Liver (tissue), 9 donors: ENCODE results near the gene RANBP3. TPM values are rescaled to one million over a fixed set of nuclear protein-coding genes. Genes with fewer than 3 reads are reported as not detected.
A peak's percentile ranks its signal among the peaks of the same experiment; 100 is the strongest.

Experiments
- DNase-seq: peaks from one replicate; pipeline ENCODE4 v3.0.0-alpha.2; 2017; ENCODE audit warnings: low spot score
- H3K27ac ChIP-seq, 2 donors: one replicate each; pipeline ENCODE4 v1.7.0; 2013; ENCODE audit warnings: inconsistent platforms in 2 of 2, low read length in 2 of 2, control low read depth in 1 of 2, low read depth in 1 of 2, mild to moderate bottlenecking in 1 of 2
- H3K27me3 ChIP-seq, 4 donors: one replicate each; pipeline versions ENCODE4 v1.6.1 to v1.7.0; 2013; ENCODE audit warnings: low read length in 3 of 4, inconsistent platforms in 1 of 4, mild to moderate bottlenecking in 1 of 4, moderate library complexity in 1 of 4; ENCODE audit not compliant: control insufficient read depth in 4 of 4, insufficient read depth in 4 of 4
- H3K36me3 ChIP-seq, 4 donors: one replicate each; pipeline versions ENCODE4 v1.6.1 to v1.7.0; 2013; ENCODE audit warnings: low read length in 3 of 4, mild to moderate bottlenecking in 3 of 4, low read depth in 1 of 4, moderate library complexity in 1 of 4; ENCODE audit not compliant: control insufficient read depth in 4 of 4, insufficient read depth in 3 of 4
- H3K4me1 ChIP-seq, 4 donors: one replicate each; pipeline versions ENCODE4 v1.6.1 to v1.7.0; 2013; ENCODE audit warnings: low read length in 3 of 4, mild to moderate bottlenecking in 3 of 4, moderate library complexity in 1 of 4; ENCODE audit not compliant: control insufficient read depth in 4 of 4, insufficient read depth in 4 of 4
- H3K4me3 ChIP-seq, 3 donors: one replicate each; pipeline versions ENCODE4 v1.6.1 to v1.7.0; 2013; ENCODE audit warnings: low read length in 3 of 3, control low read depth in 1 of 3, low read depth in 1 of 3, mild to moderate bottlenecking in 1 of 3
- H3K9ac ChIP-seq, 2 donors: one replicate each; pipeline ENCODE4 v1.7.0; 2013; ENCODE audit warnings: low read length in 2 of 2, mild to moderate bottlenecking in 2 of 2, moderate library complexity in 2 of 2, control low read depth in 1 of 2, low read depth in 1 of 2
- H3K9me3 ChIP-seq, 4 donors: one replicate each; pipeline versions ENCODE4 v1.6.1 to v1.7.0; 2013; ENCODE audit warnings: low read length in 3 of 4; ENCODE audit not compliant: control insufficient read depth in 4 of 4
- EGR1 ChIP-seq, 2 donors: IDR thresholded peaks; 2 replicates each; pipeline ENCODE4 v1.6.1; 2016 to 2018; ENCODE audit warnings: antibody characterized with exemption in 2 of 2, low read depth in 2 of 2
- FOXA2 ChIP-seq: IDR thresholded peaks from 2 replicates; pipeline ENCODE4 v1.6.1; 2016; ENCODE audit warnings: antibody characterized with exemption
- GABPA ChIP-seq, 2 donors: IDR thresholded peaks in 1 of 2; conservative IDR thresholded peaks in 1 of 2; 2 replicates each; pipeline ENCODE4 v1.6.1; 2016; ENCODE audit warnings: antibody characterized with exemption in 2 of 2, mild to moderate bottlenecking in 1 of 2, moderate library complexity in 1 of 2
- HNF4A ChIP-seq, 2 donors: conservative IDR thresholded peaks; 2 replicates each; pipeline ENCODE4 v1.6.1; 2016; ENCODE audit warnings: antibody characterized with exemption in 2 of 2, mild to moderate bottlenecking in 2 of 2
- HNF4G ChIP-seq: IDR thresholded peaks from 2 replicates; pipeline ENCODE4 v1.6.1; 2016; ENCODE audit warnings: antibody characterized with exemption
- JUND ChIP-seq, 2 donors: IDR thresholded peaks; 2 replicates each; pipeline ENCODE4 v1.6.1; 2016; ENCODE audit warnings: antibody characterized with exemption in 2 of 2
- NR2F2 ChIP-seq: IDR thresholded peaks from 2 replicates; pipeline ENCODE4 v1.6.1; 2016; ENCODE audit warnings: antibody characterized with exemption
- RAD21 ChIP-seq, 2 donors: IDR thresholded peaks; 2 replicates each; pipeline ENCODE4 v1.6.1; 2016; ENCODE audit warnings: antibody characterized with exemption in 2 of 2, mild to moderate bottlenecking in 2 of 2
- RXRA ChIP-seq, 2 donors: IDR thresholded peaks; 2 replicates each; pipeline ENCODE4 v1.6.1; 2017 to 2018; ENCODE audit warnings: antibody characterized with exemption in 2 of 2, mild to moderate bottlenecking in 1 of 2
- SP1 ChIP-seq: IDR thresholded peaks from 2 replicates; pipeline ENCODE4 v1.6.1; 2018; ENCODE audit warnings: antibody characterized with exemption, mild to moderate bottlenecking
- TAF1 ChIP-seq: conservative IDR thresholded peaks from 2 replicates; pipeline ENCODE4 v1.6.1; 2016; ENCODE audit warnings: antibody characterized with exemption, mild to moderate bottlenecking
- YY1 ChIP-seq: IDR thresholded peaks from 2 replicates; pipeline ENCODE4 v1.6.1; 2016; ENCODE audit warnings: antibody characterized with exemption, mild to moderate bottlenecking
- WGBS: extraction: QIAGEN DNeasy Blood & Tissue Kit; methylation state at CpG from one replicate; pipeline ENCODE4 v1.1.7; 2013; 5-methylcytosine and 5-hydroxymethylcytosine counted together
- polyA plus RNA-seq, 2 donors: library from polyadenylated mRNA; stranded (reverse) in 1 of 2; unstranded in 1 of 2; fragments of 200-250 nt in 1 of 2; fragments of >200 nt in 1 of 2; fragmentation: Nextera tagmentation in 1 of 2; extraction: Ambion mirVana in 1 of 2; gene quantifications; one replicate each; pipeline versions ENCODE4 v1.2.1 to v1.2.3, GENCODE V29; 2013 to 2015
- total RNA-seq, 2 donors: library from RNA; depleted of rRNA; stranded (reverse); fragments of >200 nt; gene quantifications; one replicate each; pipeline ENCODE4 v1.2.3, GENCODE V29; 2014
- TF ChIP-seq, protein P1 (sequence below): fragments of 150-350 bp; IDR thresholded peaks from 2 replicates; pipeline ENCODE4 v1.5.1; 2017; ENCODE audit warnings: improper control_type of control experiment, low read depth, low read length; ENCODE audit not compliant: missing input control
- TF ChIP-seq, protein P2 (sequence below): IDR thresholded peaks from 2 replicates; pipeline ENCODE4 v1.6.1; 2016; ENCODE audit warnings: antibody characterized with exemption
- TF ChIP-seq, protein P3 (sequence below): IDR thresholded peaks from 2 replicates; pipeline ENCODE4 v1.6.1; 2016; ENCODE audit warnings: antibody characterized with exemption
- TF ChIP-seq, protein P4 (sequence below): IDR thresholded peaks from 2 replicates; pipeline ENCODE4 v1.6.1; 2016; ENCODE audit warnings: antibody characterized with exemption, mild to moderate bottlenecking
- TF ChIP-seq, protein P5 (sequence below): IDR thresholded peaks from 2 replicates; pipeline ENCODE4 v1.6.1; 2016; ENCODE audit warnings: antibody characterized with exemption
- donor health status: healthy.
- donor health status: healthy.
- donor health status: healthy.
- donor health status: healthy.
- donor health status: healthy.

Gene RANBP3
- total and polyA plus RNA-seq, 4 donors, result 10.0 to 23.3 (median 20.7) TPM

DNA sequence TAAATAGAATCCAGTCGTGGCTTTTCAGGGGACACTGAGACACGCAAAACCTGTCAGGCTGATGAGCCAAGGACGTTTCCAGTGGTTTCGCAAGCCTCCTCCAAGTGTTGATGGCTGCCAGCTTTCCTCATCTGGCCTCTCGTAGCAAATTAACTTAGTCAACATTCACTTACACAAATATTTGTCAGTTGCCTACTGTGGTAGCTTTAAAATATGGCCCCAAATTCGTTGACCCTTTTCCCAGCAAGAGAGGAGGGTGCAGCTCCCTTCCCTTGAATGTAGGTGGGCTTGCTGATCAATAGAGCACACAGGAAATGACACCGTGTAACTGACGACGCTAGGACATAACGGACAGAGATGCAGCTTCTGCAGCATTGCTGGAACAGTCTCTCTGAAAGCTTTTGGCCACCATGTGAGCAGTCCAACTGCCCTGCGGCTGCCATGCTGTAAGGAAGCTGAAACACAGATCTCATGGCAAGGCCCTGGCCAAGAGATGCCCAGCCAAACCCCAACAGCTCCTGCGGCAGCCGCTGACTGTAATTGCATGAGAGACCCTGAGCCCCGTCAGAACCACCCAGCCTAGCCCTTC lies 5.5 kb upstream of the RANBP3 start:
- TF ChIP-seq TAF1 (no peak), SP1 (no peak), GABPA (IDR thresholded peaks at IDR 0.05 in 1 of 2, conservative IDR thresholded peaks at IDR 0.05 in 1 of 2) (no peak), EGR1 (IDR thresholded peaks at IDR 0.05; ENCODE audit: low read depth in 2 of 2) (no peak), RXRA (IDR thresholded peaks at IDR 0.05) (peak in 1 of 2 donors; percentile 38), HNF4A (conservative IDR thresholded peaks at IDR 0.05) (peak in 1 of 2 donors; percentile 14), YY1 (peak; percentile 59), NR2F2 (no peak), JUND (IDR thresholded peaks at IDR 0.05) (peak in 1 of 2 donors; percentile 11), FOXA2 (no peak), HNF4G (no peak)
- TF ChIP-seq, protein P1, sequence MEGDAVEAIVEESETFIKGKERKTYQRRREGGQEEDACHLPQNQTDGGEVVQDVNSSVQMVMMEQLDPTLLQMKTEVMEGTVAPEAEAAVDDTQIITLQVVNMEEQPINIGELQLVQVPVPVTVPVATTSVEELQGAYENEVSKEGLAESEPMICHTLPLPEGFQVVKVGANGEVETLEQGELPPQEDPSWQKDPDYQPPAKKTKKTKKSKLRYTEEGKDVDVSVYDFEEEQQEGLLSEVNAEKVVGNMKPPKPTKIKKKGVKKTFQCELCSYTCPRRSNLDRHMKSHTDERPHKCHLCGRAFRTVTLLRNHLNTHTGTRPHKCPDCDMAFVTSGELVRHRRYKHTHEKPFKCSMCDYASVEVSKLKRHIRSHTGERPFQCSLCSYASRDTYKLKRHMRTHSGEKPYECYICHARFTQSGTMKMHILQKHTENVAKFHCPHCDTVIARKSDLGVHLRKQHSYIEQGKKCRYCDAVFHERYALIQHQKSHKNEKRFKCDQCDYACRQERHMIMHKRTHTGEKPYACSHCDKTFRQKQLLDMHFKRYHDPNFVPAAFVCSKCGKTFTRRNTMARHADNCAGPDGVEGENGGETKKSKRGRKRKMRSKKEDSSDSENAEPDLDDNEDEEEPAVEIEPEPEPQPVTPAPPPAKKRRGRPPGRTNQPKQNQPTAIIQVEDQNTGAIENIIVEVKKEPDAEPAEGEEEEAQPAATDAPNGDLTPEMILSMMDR, result no peak
- TF ChIP-seq, protein P2, sequence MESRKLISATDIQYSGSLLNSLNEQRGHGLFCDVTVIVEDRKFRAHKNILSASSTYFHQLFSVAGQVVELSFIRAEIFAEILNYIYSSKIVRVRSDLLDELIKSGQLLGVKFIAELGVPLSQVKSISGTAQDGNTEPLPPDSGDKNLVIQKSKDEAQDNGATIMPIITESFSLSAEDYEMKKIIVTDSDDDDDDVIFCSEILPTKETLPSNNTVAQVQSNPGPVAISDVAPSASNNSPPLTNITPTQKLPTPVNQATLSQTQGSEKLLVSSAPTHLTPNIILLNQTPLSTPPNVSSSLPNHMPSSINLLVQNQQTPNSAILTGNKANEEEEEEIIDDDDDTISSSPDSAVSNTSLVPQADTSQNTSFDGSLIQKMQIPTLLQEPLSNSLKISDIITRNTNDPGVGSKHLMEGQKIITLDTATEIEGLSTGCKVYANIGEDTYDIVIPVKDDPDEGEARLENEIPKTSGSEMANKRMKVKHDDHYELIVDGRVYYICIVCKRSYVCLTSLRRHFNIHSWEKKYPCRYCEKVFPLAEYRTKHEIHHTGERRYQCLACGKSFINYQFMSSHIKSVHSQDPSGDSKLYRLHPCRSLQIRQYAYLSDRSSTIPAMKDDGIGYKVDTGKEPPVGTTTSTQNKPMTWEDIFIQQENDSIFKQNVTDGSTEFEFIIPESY, result no peak
- TF ChIP-seq, protein P3, sequence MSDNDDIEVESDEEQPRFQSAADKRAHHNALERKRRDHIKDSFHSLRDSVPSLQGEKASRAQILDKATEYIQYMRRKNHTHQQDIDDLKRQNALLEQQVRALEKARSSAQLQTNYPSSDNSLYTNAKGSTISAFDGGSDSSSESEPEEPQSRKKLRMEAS, result no peak
- H3K27ac ChIP-seq, result peak overlapping the region in 1 of 2 donors; percentile 22
- H3K27me3 ChIP-seq, result no peaks in the 10 kb centered on the region
- DNase-seq, result no peak
- no peak overlapping the region for H3K4me3 ChIP-seq
- H3K9ac ChIP-seq, result no peak overlapping the region
- 43% methylated on average over 14 of the region's 14 CpGs for WGBS
- H3K36me3 ChIP-seq, result no peaks in the 10 kb centered on the region
- peaks cover 1 to 39% (median 14%) of the 10 kb centered on the region in 4 donors for H3K4me1 ChIP-seq
- H3K9me3 ChIP-seq, result no peaks in the 10 kb centered on the region

DNA sequence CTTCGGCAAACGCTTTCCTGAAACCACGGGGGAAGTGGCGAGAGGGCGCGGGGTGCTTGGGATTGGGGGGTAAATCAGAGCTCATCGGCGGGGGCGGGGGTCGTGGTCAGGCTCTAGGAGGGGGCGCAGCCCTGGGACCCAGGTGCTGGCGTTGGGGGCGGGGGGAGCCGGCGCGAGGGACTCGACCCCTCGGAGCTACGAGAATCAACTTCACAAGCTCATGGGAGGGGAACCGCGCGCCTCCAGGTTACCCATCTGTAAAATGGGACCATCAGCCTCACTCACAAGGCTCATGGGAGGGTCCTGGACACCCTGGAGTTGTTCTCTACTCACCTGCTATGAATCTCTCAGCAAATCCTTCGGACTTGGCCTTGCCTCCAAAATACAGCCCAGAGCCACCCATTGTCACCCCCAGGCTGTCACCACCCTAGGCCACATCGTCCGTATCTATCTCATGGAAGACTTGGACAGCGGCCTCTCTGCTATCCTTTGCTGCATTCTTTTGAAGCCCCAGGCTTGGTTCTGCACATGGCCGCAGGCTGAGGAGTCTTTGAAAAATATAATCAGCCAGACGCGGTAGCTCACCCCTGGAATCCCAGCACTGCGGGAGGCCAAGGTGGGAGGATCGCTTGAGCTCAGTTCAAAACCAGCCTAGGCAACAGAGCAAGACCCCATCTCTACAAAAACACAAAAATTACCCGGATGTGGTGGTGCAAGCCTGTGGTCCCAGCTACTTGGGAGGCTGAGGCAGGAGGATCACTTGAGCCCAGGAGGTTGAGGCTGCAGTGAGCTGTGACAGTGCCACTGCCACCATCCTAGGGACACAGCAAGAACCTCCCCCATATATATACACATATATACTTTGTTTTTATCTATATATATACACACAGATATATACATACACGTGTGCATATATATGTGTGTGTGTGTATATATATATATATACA lies 939 bp upstream of the RANBP3 start:
- Histone ChIP-seq H3K9ac (peak overlapping the region in 1 of 2 donors; percentile 45), H3K9me3 (no peaks in the 10 kb centered on the region), H3K4me3 (peak overlapping the region; percentile 50 to 93 (median 52)), H3K4me1 (peaks cover 7 to 47% (median 33%) of the 10 kb centered on the region in 4 donors), H3K36me3 (peaks cover 0 to 1% (median 0%) of the 10 kb centered on the region in 4 donors), H3K27me3 (no peaks in the 10 kb centered on the region), H3K27ac (peak overlapping the region; percentile 85 to 89)
- DNase-seq, result no peak
- 34% methylated on average over 33 of the region's 33 CpGs for WGBS
- TF ChIP-seq, protein P4, sequence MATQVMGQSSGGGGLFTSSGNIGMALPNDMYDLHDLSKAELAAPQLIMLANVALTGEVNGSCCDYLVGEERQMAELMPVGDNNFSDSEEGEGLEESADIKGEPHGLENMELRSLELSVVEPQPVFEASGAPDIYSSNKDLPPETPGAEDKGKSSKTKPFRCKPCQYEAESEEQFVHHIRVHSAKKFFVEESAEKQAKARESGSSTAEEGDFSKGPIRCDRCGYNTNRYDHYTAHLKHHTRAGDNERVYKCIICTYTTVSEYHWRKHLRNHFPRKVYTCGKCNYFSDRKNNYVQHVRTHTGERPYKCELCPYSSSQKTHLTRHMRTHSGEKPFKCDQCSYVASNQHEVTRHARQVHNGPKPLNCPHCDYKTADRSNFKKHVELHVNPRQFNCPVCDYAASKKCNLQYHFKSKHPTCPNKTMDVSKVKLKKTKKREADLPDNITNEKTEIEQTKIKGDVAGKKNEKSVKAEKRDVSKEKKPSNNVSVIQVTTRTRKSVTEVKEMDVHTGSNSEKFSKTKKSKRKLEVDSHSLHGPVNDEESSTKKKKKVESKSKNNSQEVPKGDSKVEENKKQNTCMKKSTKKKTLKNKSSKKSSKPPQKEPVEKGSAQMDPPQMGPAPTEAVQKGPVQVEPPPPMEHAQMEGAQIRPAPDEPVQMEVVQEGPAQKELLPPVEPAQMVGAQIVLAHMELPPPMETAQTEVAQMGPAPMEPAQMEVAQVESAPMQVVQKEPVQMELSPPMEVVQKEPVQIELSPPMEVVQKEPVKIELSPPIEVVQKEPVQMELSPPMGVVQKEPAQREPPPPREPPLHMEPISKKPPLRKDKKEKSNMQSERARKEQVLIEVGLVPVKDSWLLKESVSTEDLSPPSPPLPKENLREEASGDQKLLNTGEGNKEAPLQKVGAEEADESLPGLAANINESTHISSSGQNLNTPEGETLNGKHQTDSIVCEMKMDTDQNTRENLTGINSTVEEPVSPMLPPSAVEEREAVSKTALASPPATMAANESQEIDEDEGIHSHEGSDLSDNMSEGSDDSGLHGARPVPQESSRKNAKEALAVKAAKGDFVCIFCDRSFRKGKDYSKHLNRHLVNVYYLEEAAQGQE, result no peak
- TF ChIP-seq SP1, result no peak
- TF ChIP-seq HNF4G, result no peak
- TF ChIP-seq, protein P1, result no peak
- TF ChIP-seq JUND (IDR thresholded peaks at IDR 0.05), result no peak
- no peak for TF ChIP-seq EGR1 (IDR thresholded peaks at IDR 0.05; ENCODE audit: low read depth in 2 of 2)
- no peak for TF ChIP-seq RAD21 (IDR thresholded peaks at IDR 0.05)
- TF ChIP-seq, protein P5, sequence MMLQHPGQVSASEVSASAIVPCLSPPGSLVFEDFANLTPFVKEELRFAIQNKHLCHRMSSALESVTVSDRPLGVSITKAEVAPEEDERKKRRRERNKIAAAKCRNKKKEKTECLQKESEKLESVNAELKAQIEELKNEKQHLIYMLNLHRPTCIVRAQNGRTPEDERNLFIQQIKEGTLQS, result no peak
- TF ChIP-seq, protein P2, result no peak
